H1 (cell line): Measurements from ENCODE around the gene ZNF106. TPM values are rescaled to one million over a fixed set of nuclear protein-coding genes. Genes with fewer than 3 reads are reported as not detected.

Experiments used
- polyA plus RNA-seq, 7 experiments: library from polyadenylated mRNA; depleted of rRNA in 3 of 7; stranded (reverse) in 5 of 7; unstranded in 2 of 7; fragments of >200 nt in 5 of 7; fragments of 200-250 nt in 2 of 7; gene quantifications; 1 replicate in 5 of 7; 2 replicates in 1 of 7; 4 replicates in 1 of 7; pipeline versions ENCODE4 v1.2.1 to v1.2.3, GENCODE V29; 2011 to 2013; ENCODE audit warnings: missing spikeins in 2 of 7, mixed read lengths in 2 of 7
- total RNA-seq: library from RNA; stranded (reverse); fragmentation: NEBNext Ultra II Directional; extraction: Animal tissue kit (Norgen Biotek cat#: 25700); gene quantifications from 2 replicates; pipeline ENCODE4 v1.2.1, GENCODE V29; 2021
- TF ChIP-seq, protein P1 (sequence below), 3 experiments: IDR thresholded peaks; 1 replicate in 2 of 3; 2 replicates in 1 of 3; pipeline versions ENCODE4 v1.5.1 to v1.6.1; 2011; ENCODE audit warnings: low read length in 3 of 3, mild to moderate bottlenecking in 3 of 3, inconsistent platforms in 2 of 3, low read depth in 1 of 3, moderate library complexity in 1 of 3; ENCODE audit not compliant: insufficient read depth in 1 of 3; ENCODE audit errors: control extremely low read depth in 1 of 3

The ZNF106 gene
- total and polyA plus RNA-seq, 2 of the 8 experiments (the other 6 are each of a cell fraction or from before 2014, with no cell fraction given): 18.2 to 62.0 TPM

DNA sequence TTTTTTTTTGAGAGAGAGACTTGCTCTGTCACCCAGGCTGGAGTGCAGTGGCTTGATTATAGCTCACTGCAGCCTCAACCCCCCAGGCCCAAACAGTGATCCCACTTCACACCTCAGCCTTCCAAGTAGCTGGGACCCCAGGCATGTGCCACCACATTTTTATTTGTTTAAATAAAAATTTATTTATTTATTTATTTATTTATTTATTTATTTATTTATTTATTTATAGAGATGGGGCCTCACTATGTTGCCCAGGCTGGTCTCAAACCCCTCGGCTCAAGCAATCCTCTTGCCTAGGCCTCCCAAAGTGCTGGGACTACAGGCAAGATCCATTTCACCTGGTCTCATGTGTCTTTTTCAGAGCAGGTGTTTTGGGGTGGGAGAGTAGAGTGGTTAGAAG is 116.1 kb downstream of the ZNF106 start (continued):
- TF ChIP-seq, protein P1, sequence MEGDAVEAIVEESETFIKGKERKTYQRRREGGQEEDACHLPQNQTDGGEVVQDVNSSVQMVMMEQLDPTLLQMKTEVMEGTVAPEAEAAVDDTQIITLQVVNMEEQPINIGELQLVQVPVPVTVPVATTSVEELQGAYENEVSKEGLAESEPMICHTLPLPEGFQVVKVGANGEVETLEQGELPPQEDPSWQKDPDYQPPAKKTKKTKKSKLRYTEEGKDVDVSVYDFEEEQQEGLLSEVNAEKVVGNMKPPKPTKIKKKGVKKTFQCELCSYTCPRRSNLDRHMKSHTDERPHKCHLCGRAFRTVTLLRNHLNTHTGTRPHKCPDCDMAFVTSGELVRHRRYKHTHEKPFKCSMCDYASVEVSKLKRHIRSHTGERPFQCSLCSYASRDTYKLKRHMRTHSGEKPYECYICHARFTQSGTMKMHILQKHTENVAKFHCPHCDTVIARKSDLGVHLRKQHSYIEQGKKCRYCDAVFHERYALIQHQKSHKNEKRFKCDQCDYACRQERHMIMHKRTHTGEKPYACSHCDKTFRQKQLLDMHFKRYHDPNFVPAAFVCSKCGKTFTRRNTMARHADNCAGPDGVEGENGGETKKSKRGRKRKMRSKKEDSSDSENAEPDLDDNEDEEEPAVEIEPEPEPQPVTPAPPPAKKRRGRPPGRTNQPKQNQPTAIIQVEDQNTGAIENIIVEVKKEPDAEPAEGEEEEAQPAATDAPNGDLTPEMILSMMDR (IDR thresholded peaks at IDR 0.05; ENCODE audit: control extremely low read depth in 1 of 3, insufficient read depth in 1 of 3, low read depth in 1 of 3, low read length in 3 of 3): no peak
- TF ChIP-seq, all 59 proteins: peak for 0
